ENCODE results near the gene CASP6.
A peak's percentile ranks its signal among the peaks of the same experiment; 100 is the strongest.

CASP6 gene

GRCh38 chr4:109729718-109730618 is 26.7 kb upstream of the CASP6 start, which contains the start of gene PLA2G12A:
TSS of gene PLA2G12A (minus strand) at chr4:109730070. CDS start at chr4:109729809, 261 bp downstream.
- H3K27ac Mint-ChIP-seq, result peak within 1 kb of the TSS; percentile 77
- H3K36me3 Mint-ChIP-seq, result peaks cover 6% of the 10 kb centered on the region
- H3K4me3 Mint-ChIP-seq, result peak within 1 kb of the TSS; percentile 93
- peaks cover 28% of the 10 kb centered on the region for H3K4me1 Mint-ChIP-seq
- no peaks in the 10 kb centered on the region for H3K9me3 Mint-ChIP-seq
- no peaks in the 10 kb centered on the region for H3K27me3 Mint-ChIP-seq

DNA sequence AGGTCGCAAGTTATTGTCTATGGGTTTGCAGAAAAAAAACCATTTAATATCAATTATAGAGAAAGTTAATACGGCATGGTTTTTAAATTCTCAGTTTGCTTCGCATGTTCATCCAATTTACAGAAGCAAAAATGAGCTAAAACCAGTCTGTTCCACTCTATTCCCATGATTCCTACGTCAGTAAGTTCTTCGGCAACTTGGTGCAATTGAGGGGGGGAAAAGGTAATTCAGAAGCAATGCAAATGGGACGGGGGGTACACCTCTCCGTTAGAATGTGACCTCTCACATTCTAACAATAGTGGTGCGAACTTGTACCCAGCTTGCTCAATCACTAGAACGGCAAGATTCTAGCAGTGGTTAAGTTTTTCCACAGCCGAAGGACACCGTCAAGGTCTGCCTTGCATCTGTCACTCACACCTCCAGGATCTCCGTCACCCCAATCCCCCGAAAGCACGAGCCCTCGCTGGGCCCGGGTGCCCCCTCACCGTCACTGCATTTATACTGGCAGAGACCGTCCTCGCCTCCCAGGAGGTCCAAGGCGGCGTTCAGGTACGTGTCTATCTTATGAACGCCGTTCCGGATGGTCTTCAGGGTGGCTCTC is 26.0 kb upstream of the CASP6 start:
- Mint-ChIP-seq H3K4me1 (peaks cover 32% of the 10 kb centered on the region), H3K36me3 (peaks cover 9% of the 10 kb centered on the region), H3K27me3 (no peaks in the 10 kb centered on the region), H3K27ac (peak overlapping the region; percentile 77), H3K9me3 (no peaks in the 10 kb centered on the region), H3K4me3 (peak overlapping the region; percentile 93)

GRCh38 chr4:109728385-109728784 is 25.1 kb upstream of the CASP6 start:
- Mint-ChIP-seq H3K36me3 (peaks cover 10% of the 10 kb centered on the region), H3K27me3 (no peaks in the 10 kb centered on the region), H3K4me3 (peak overlapping the region; percentile 93), H3K4me1 (peaks cover 33% of the 10 kb centered on the region), H3K27ac (no peak overlapping the region), H3K9me3 (no peaks in the 10 kb centered on the region)

GRCh38 chr4:109723110-109723509 is 19.9 kb upstream of the CASP6 start:
- Mint-ChIP-seq H3K4me1 (peaks cover 26% of the 10 kb centered on the region), H3K27ac (no peak overlapping the region), H3K36me3 (peaks cover 17% of the 10 kb centered on the region), H3K9me3 (no peaks in the 10 kb centered on the region), H3K27me3 (no peaks in the 10 kb centered on the region), H3K4me3 (no peak overlapping the region)

DNA sequence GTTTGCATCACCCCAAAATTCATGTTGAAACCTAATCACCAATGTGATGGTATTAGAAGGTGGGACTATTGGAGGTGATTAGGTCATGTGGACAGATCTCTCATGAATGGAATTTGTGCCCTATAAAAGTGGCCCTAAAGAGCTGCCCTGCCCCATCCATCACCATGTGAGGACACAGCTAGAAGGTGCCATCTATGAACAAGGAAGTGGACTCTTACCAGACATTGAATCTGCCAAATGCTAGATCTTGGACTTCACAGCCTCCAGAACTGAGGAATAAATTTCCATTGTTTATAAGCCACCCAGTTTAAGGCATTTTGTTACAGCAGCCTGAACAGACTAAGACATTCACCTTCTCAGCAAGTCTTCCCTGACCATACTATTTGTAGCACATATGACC is 19.1 kb upstream of the CASP6 start:
- Mint-ChIP-seq H3K9me3 (no peaks in the 10 kb centered on the region), H3K4me3 (no peak overlapping the region), H3K27me3 (no peaks in the 10 kb centered on the region), H3K27ac (no peak overlapping the region), H3K4me1 (peaks cover 22% of the 10 kb centered on the region), H3K36me3 (peaks cover 20% of the 10 kb centered on the region)

DNA sequence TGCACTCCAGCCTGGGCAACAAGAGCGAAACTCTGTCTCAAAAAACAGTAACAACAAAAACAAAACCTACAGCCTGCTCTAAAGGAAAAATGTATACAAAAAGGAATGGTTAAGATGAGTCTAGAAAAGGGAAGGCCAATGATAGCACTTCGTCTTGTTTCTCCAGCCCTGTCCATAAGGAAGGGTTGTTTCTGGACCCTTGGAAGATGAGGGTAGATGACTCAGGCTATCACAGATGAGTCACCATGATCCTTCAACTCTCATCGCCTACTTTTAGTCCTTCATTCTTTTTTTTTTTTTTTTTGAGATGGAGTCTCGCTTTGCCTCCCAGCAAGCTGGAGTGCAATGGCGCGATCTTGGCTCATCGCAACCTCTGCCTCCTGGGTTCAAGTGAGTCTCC is 17.8 kb upstream of the CASP6 start:
- H3K9me3 Mint-ChIP-seq, result no peaks in the 10 kb centered on the region
- peak overlapping the region; percentile 15 for H3K27ac Mint-ChIP-seq
- no peaks in the 10 kb centered on the region for H3K27me3 Mint-ChIP-seq
- peaks cover 25% of the 10 kb centered on the region for H3K36me3 Mint-ChIP-seq
- H3K4me3 Mint-ChIP-seq, result no peak overlapping the region
- H3K4me1 Mint-ChIP-seq, result peaks cover 13% of the 10 kb centered on the region

DNA sequence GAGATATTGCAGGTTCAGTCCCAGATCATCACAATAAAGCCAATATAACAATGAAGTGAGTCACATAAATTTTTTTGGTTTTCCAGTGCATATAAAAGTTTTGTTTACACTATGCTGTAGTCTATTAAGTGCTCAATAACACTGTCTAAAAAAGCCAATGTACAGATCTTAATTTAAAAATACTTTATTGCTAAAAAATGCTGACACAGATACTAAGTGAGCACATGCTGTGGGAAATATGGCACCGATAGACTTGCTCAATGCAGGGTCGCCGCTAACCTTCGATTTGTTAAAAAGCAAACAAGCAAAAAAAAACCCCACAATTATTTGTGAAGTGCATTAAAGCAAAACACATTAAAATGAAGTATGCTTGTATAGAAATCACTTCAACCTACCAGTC is 16.4 kb upstream of the CASP6 start:
- Mint-ChIP-seq H3K4me3 (no peak overlapping the region), H3K27me3 (no peaks in the 10 kb centered on the region), H3K4me1 (peaks cover 9% of the 10 kb centered on the region), H3K27ac (no peak overlapping the region), H3K36me3 (peaks cover 23% of the 10 kb centered on the region), H3K9me3 (no peaks in the 10 kb centered on the region)

- Mint-ChIP-seq H3K36me3 (peaks cover 20% of the 10 kb centered on the region), H3K4me1 (peaks cover 5% of the 10 kb centered on the region), H3K9me3 (no peaks in the 10 kb centered on the region), H3K27ac (no peak overlapping the region), H3K27me3 (no peaks in the 10 kb centered on the region), H3K4me3 (no peak overlapping the region)
Measured at GRCh38 chr4:109718759-109719158, 15.5 kb upstream of the CASP6 start.

DNA sequence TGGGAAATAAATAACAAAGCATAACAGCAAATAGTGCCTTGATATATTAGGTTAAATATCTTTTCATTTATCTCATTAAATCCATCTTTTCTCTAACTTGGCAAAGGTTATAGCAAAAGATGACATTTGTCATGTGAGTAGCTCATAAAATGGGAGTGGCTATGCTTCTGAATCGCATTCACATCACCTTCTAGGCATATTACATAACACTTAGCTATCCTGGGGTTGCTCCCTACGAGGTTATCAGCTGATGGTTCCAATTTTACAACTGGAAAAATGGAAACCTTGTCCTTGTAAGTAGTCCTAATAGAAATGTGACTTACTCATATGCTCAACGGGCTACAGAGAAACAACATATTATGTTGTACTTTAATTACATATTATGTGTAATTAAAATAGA is 10.3 kb upstream of the CASP6 start:
- H3K27me3 Mint-ChIP-seq, result no peaks in the 10 kb centered on the region

GRCh38 chr4:109708990-109709389 is 5.7 kb upstream of the CASP6 start:
- H3K9me3 Mint-ChIP-seq, result no peaks in the 10 kb centered on the region
- no peak overlapping the region for H3K4me3 Mint-ChIP-seq
- H3K4me1 Mint-ChIP-seq, result peaks cover 3% of the 10 kb centered on the region
- no peak overlapping the region for H3K27ac Mint-ChIP-seq
- H3K27me3 Mint-ChIP-seq, result no peaks in the 10 kb centered on the region
- H3K36me3 Mint-ChIP-seq, result no peaks in the 10 kb centered on the region

More for the DNA sequence above, 10.3 kb upstream of the CASP6 start:
- H3K9me3 Mint-ChIP-seq, result no peaks in the 10 kb centered on the region
- no peaks in the 10 kb centered on the region for H3K4me1 Mint-ChIP-seq
- H3K36me3 Mint-ChIP-seq, result peaks cover 12% of the 10 kb centered on the region
- no peak overlapping the region for H3K27ac Mint-ChIP-seq
- no peak overlapping the region for H3K4me3 Mint-ChIP-seq

DNA sequence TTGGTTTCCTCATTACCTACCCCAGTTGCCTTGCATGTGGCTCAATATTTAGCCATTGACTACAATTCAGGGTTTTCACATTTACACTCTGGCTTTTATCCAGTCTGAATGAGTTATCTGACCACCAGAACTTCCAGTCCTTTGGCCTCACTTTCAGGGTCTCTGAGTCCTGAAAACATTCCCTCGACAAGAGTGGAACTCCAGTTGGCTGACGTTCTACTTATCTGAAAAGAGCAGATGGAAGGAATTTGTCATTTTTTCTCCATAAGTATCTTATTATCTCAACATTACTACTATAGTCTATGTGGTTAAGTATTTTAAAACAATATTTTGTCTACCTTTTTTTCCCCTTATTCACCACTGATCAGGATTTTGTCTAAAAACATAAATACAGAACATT is 5.2 kb upstream of the CASP6 start:
- no peaks in the 10 kb centered on the region for H3K36me3 Mint-ChIP-seq

GRCh38 chr4:109703664-109704361 is 568 bp upstream of the CASP6 start:
- Mint-ChIP-seq H3K27me3 (no peaks in the 10 kb centered on the region), H3K9me3 (no peaks in the 10 kb centered on the region), H3K27ac (peak overlapping the region; percentile 84), H3K4me1 (peaks cover 38% of the 10 kb centered on the region), H3K4me3 (peak overlapping the region; percentile 95), H3K36me3 (peaks cover 2% of the 10 kb centered on the region)

More for the DNA sequence above, 5.2 kb upstream of the CASP6 start:
- peaks cover 7% of the 10 kb centered on the region for H3K4me1 Mint-ChIP-seq
- H3K9me3 Mint-ChIP-seq, result no peaks in the 10 kb centered on the region
- H3K4me3 Mint-ChIP-seq, result no peak overlapping the region
- H3K27me3 Mint-ChIP-seq, result no peaks in the 10 kb centered on the region
- H3K27ac Mint-ChIP-seq, result peak overlapping the region; percentile 36

DNA sequence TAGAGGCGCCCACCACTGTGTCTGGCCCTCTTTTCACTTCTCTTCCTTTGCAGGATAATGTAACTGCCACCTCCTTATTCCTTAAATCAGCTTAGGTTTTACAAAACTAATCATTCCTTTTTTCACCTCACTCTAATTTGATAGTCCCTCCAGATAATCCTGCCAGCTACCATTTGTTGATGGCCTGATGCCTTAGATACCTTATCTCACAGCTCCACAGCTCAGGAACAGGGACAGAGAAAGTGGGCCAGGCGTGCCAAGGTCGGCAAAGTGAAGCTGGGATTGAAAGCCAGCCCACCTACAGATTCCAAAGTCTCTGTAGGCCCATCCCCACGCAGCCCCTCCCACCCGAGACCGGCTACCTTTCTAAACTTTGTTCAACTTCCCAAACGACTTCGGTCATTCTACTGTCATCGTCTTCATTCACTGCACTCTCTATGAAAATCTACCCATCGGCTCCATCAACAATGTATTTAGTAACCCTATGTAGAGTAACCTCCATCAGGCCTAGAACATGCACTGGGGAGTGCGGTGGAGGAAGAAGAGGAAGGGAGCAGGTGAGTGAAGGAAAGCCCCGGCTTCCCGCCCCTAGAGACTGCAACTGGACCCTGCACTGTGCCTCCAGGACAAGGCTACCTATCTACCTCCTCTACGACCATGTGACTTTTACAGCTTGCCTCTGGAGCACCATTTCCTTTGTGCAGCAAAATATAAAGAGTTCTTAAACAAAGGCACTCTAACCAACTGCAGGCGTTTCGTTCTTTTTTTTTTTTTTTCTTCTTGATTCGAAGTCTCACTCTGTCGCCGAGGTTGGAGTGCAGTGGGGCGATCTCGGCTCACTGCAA is 1.5 kb downstream of the CASP6 start:
- H3K4me3 Mint-ChIP-seq, result peak overlapping the region; percentile 95
- peak overlapping the region; percentile 90 for H3K27ac Mint-ChIP-seq
- peaks cover 52% of the 10 kb centered on the region for H3K4me1 Mint-ChIP-seq
- H3K36me3 Mint-ChIP-seq, result peaks cover 10% of the 10 kb centered on the region
- no peaks in the 10 kb centered on the region for H3K27me3 Mint-ChIP-seq
- no peaks in the 10 kb centered on the region for H3K9me3 Mint-ChIP-seq

DNA sequence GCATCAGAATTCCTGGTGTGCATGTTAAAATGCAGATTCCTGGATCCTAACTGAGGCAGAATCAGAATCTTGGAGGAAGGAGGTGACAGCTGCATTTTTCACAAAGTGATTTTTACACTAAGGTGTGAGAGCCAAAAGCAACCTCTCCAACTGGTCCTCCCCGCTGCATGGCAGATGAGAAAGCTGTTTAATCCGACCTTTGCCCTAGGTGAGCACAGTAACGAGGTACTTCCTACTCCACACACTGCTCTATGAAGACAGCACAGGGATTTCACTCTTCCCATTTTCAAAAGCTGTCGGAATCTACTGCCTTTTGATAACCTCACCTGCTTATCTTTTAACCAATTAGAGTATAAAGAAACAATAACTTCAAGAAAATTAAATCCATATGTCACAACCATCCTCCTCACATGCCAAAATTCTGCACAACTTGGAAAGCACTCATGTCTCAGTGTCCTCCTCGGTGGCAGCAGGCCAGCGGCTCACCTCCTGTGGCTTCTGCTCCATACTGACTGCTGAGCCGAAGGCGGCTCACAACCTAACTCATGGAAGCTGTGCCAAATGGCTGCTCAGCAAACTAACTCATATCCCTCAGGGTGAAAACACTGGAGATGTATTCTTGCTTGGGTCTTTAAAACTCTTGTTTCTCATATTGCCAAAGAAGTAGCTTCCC is 3.6 kb downstream of the CASP6 start:
- Mint-ChIP-seq H3K4me3 (no peak overlapping the region), H3K27me3 (no peaks in the 10 kb centered on the region), H3K27ac (peak overlapping the region; percentile 73)

More for the DNA sequence above, 3.6 kb downstream of the CASP6 start:
- H3K9me3 Mint-ChIP-seq, result no peaks in the 10 kb centered on the region
- H3K36me3 Mint-ChIP-seq, result peaks cover 15% of the 10 kb centered on the region
- H3K4me1 Mint-ChIP-seq, result peaks cover 56% of the 10 kb centered on the region

All from activated naive CD4-positive, alpha-beta T cell treated with anti-CD3 and anti-CD28 coated beads, Interleukin-2, amount 50 U/mL, for 24 hours (primary cell).